CD4-positive, alpha-beta T cell (primary cell): ENCODE results near the gene ABCC5. TPM values are rescaled to one million over a fixed set of nuclear protein-coding genes. Genes with fewer than 3 reads are reported as not detected.

Experiments
- ATAC-seq: fragments of 200-7000 bp; cut with Tn5 transposase; one replicate; pipeline ENCODE4 v1.10.0; 2022; ENCODE audit warnings: mild to moderate bottlenecking; ENCODE audit not compliant: poor library complexity
- CTCF ChIA-PET: fragments of 350-600 bp; sonication (Branson Sonifier 250); formaldehyde crosslinking; loops from one replicate; lab custom pipeline; 2021; ENCODE audit warnings: antibody characterized with exemption, inconsistent platforms; lab: Charles Lee
- POLR2A ChIA-PET: fragments of 350-600 bp; sonication (Branson Sonifier 250); formaldehyde crosslinking; loops from one replicate; lab custom pipeline; 2021; ENCODE audit warnings: antibody characterized with exemption, inconsistent platforms; lab: Charles Lee
- DNase-seq, 14 experiments: peaks; one replicate each; pipeline ENCODE4 v3.0.0-alpha.2; 2013 to 2020; ENCODE audit warnings: mixed read lengths in 2 of 14
- H3K27ac ChIP-seq, 2 donors: one replicate each; pipeline versions ENCODE4 v1.5.1 to v1.7.0; 2013; ENCODE audit warnings: low read length in 2 of 2, low read depth in 1 of 2, mild to moderate bottlenecking in 1 of 2
- H3K27me3 ChIP-seq, 2 experiments: 1 replicate in 1 of 2; 2 replicates in 1 of 2; pipeline versions ENCODE4 v1.6.1 to v1.7.0; 2013; ENCODE audit warnings: low read length in 2 of 2, control low read depth in 1 of 2, mild to moderate bottlenecking in 1 of 2, moderate library complexity in 1 of 2; ENCODE audit not compliant: insufficient read depth in 2 of 2, control insufficient read depth in 1 of 2
- H3K36me3 ChIP-seq: one replicate; pipeline ENCODE4 v1.6.1; 2013; ENCODE audit warnings: low read length, control low read depth; ENCODE audit not compliant: insufficient read depth
- H3K4me1 ChIP-seq: one replicate; pipeline ENCODE4 v1.6.1; 2013; ENCODE audit warnings: low read length, control low read depth; ENCODE audit not compliant: insufficient read depth
- H3K4me3 ChIP-seq: one replicate; pipeline ENCODE4 v1.5.1; 2013; ENCODE audit warnings: mild to moderate bottlenecking, low read length, moderate library complexity
- H3K9me3 ChIP-seq, 2 experiments: 1 replicate in 1 of 2; 2 replicates in 1 of 2; pipeline versions ENCODE4 v1.6.1 to v1.7.0; 2013; ENCODE audit warnings: low read length in 2 of 2, mild to moderate bottlenecking in 2 of 2, control low read depth in 1 of 2, moderate library complexity in 1 of 2; ENCODE audit not compliant: control insufficient read depth in 1 of 2, insufficient read depth in 1 of 2
- H3K27ac Mint-ChIP-seq: one replicate; pipeline ENCODE4 v1.8.0; 2020; ENCODE audit warnings: mixed read lengths
- H3K27me3 Mint-ChIP-seq: one replicate; pipeline ENCODE4 v1.8.0; 2021; ENCODE audit warnings: mixed read lengths
- H3K36me3 Mint-ChIP-seq: one replicate; pipeline ENCODE4 v1.8.0; 2021; ENCODE audit warnings: low read depth, mixed read lengths
- H3K4me1 Mint-ChIP-seq: one replicate; pipeline ENCODE4 v1.8.0; 2021; ENCODE audit warnings: low read depth, mixed read lengths
- H3K4me3 Mint-ChIP-seq: one replicate; pipeline ENCODE4 v1.8.0; 2020; ENCODE audit warnings: mild to moderate bottlenecking, mixed read lengths
- H3K9me3 Mint-ChIP-seq: one replicate; pipeline ENCODE4 v1.8.0; 2020; ENCODE audit warnings: mixed read lengths
- intact Hi-C, 2 experiments: fragments of 100-400 bp; cut with DNase I in 1 of 2; cut with micrococcal nuclease in 1 of 2; formaldehyde crosslinking; loops; one replicate each; pipeline versions ENCODE4 v1.15.1 to v1.9.0; 2023 to 2025; cut with DNase I, micrococcal nuclease
- total RNA-seq, 174 experiments: library from RNA in 2 of 174; stranded (reverse) in 2 of 174; gene quantifications; one replicate each; pipeline ENCODE4 v1.2.3 and lab custom pipeline; 2021 to 2026
- TF ChIP-seq, protein P1 (sequence below): fragments of 200-600 bp; IDR thresholded peaks from one replicate; pipeline ENCODE4 v1.8.0; 2022; ENCODE audit warnings: antibody characterized with exemption, mild to moderate bottlenecking

ABCC5 gene
- total RNA-seq, 2 experiments from 2014 or later: 10.8 to 11.4 TPM

DNA sequence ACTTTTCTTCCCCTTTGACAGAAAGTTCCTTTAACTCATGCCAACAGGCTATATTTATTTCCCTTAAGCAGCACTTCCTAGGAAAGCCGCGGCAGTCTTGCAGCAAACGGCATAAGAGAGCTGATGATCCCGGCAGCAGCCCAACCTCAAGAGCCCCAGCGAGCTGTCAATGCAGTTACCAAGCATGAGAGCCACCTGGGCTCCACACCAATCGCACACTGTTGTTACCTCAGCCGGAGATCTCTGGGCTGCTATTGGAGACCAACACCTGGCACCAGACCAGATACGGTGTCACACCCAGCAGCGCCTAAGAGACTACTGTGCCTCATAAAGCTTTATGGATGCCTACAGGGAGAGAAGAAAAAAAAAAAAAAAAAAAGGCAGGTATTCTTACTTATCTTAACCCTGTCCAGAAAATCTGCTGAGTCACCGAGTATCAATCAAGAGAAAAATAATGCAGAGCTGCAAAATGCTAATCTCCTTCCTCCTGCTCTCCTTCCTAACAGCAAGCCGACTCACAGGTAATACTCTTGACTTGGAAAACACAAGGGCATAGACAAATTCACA is 11.7 kb downstream of the ABCC5 start:
- Mint-ChIP-seq H3K27me3 (no peaks in the 10 kb centered on the region), H3K36me3 (peaks cover 23% of the 10 kb centered on the region), H3K27ac (no peak overlapping the region), H3K4me1 (peaks cover 11% of the 10 kb centered on the region), H3K4me3 (no peak overlapping the region), H3K9me3 (no peaks in the 10 kb centered on the region)
- Histone ChIP-seq H3K27me3 (no peaks in the 10 kb centered on the region), H3K27ac (no peak overlapping the region), H3K36me3 (no peaks in the 10 kb centered on the region), H3K9me3 (no peaks in the 10 kb centered on the region), H3K4me1 (peaks cover 5% of the 10 kb centered on the region), H3K4me3 (no peak overlapping the region)
- CTCF ChIA-PET: no interaction called here
- TF ChIP-seq, protein P1, sequence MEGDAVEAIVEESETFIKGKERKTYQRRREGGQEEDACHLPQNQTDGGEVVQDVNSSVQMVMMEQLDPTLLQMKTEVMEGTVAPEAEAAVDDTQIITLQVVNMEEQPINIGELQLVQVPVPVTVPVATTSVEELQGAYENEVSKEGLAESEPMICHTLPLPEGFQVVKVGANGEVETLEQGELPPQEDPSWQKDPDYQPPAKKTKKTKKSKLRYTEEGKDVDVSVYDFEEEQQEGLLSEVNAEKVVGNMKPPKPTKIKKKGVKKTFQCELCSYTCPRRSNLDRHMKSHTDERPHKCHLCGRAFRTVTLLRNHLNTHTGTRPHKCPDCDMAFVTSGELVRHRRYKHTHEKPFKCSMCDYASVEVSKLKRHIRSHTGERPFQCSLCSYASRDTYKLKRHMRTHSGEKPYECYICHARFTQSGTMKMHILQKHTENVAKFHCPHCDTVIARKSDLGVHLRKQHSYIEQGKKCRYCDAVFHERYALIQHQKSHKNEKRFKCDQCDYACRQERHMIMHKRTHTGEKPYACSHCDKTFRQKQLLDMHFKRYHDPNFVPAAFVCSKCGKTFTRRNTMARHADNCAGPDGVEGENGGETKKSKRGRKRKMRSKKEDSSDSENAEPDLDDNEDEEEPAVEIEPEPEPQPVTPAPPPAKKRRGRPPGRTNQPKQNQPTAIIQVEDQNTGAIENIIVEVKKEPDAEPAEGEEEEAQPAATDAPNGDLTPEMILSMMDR: no peak
- ATAC-seq (peak; percentile 92), DNase-seq (peak in 10 of 14 experiments; percentile 1 to 57 (median 16))
- POLR2A ChIA-PET: interaction anchor here (0.9 kb wide), 1 partner anchor 149 kb away, joined by 3 read pairs; the partner anchor contains the start of gene DVL3
- intact Hi-C loops: no loop called here

DNA sequence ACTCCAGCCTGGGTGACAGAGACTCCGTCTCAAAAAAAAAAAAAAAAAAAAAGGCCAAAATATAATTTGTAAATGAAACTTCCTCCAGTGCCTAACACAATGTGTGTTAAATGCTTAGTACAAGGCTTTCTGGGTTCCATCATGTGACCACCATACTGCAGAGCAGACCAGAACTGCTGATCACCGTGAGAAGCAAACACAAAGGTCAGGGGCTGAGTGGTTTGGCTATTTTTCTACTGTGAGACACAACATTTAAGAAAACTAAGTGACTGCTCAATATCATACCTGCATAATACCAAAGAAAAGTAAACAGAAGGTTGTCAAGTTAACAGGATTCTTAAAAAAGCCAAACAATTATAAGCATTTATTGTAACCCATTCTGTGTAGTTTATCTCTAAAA is 13.2 kb downstream of the ABCC5 start:
- CTCF ChIA-PET: no interaction called here

DNA sequence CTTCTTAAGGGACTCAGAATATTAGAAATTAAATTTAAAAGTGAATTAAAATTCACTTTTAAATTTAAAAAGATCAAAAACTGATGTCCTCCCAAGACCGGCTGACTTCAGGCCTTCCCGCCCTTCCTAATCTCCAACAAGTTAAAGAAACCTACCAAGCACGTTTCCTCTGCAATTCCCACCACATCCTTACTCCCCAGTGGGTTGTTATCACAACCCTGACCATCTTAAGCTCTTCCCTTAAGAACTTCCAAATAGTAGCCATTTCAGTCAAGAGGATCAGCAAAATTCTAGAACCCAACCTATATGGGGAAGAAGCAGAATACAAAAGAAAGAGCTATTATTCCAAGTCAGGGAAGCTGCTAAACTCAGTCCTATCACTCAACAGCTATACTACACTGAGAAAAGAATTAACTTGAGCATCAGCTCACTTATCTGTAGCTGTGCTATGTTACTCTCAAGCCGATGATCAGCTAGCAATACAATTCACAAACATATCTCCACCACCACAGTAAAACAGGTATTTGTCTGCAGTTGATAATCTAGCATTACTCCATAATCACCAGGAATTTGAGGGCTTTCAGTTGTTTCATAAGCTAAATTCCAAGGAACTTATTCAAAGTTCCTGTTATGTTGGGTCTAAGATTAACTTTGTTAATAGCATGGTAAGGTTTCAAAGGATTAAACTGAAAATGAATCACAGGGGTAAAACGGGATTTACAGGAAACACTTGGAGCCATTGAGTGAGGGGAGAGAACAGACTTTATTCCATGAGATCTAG is 14.3 kb downstream of the ABCC5 start:
- TF ChIP-seq, protein P1: no peak
- ATAC-seq (no peak), DNase-seq (no peak)
- Mint-ChIP-seq H3K36me3 (peaks cover 12% of the 10 kb centered on the region), H3K4me3 (no peak overlapping the region), H3K27ac (no peak overlapping the region), H3K9me3 (no peaks in the 10 kb centered on the region), H3K4me1 (peaks cover 11% of the 10 kb centered on the region), H3K27me3 (no peaks in the 10 kb centered on the region)
- Histone ChIP-seq H3K4me1 (peaks cover 5% of the 10 kb centered on the region), H3K27me3 (no peaks in the 10 kb centered on the region), H3K9me3 (no peaks in the 10 kb centered on the region), H3K36me3 (no peaks in the 10 kb centered on the region), H3K4me3 (no peak overlapping the region), H3K27ac (no peak overlapping the region)
- intact Hi-C loops: no loop called here
- CTCF ChIA-PET: no interaction called here
- POLR2A ChIA-PET: no interaction called here

More for the DNA sequence above, 13.2 kb downstream of the ABCC5 start:
- Mint-ChIP-seq H3K4me3 (no peak overlapping the region), H3K27ac (no peak overlapping the region), H3K4me1 (peaks cover 11% of the 10 kb centered on the region), H3K27me3 (no peaks in the 10 kb centered on the region), H3K9me3 (no peaks in the 10 kb centered on the region), H3K36me3 (peaks cover 13% of the 10 kb centered on the region)
- ATAC-seq (no peak), DNase-seq (no peak)
- Histone ChIP-seq H3K36me3 (no peaks in the 10 kb centered on the region), H3K27ac (no peak overlapping the region), H3K9me3 (no peaks in the 10 kb centered on the region), H3K4me3 (no peak overlapping the region), H3K4me1 (peaks cover 5% of the 10 kb centered on the region), H3K27me3 (no peaks in the 10 kb centered on the region)
- intact Hi-C loops: no loop called here
- TF ChIP-seq, protein P1: no peak
- POLR2A ChIA-PET: no interaction called here
